ENCODE results near the gene ATP2A1. TPM values are rescaled to one million over a fixed set of nuclear protein-coding genes. Genes with fewer than 3 reads are reported as not detected.

The ATP2A1 gene
- total and polyA plus RNA-seq, 2 of the 13 experiments (the other 11 are each of a cell fraction or from before 2014, with no cell fraction given): 3.2 to 12.5 TPM

GRCh38 chr16:28865722-28866453, 12.4 kb upstream of the ATP2A1 start (continued):
- no peak for TF ChIP-seq ZNF18 (CRISPR knock-in tag; IDR thresholded peaks at IDR 0.05; ENCODE audit: insufficient replicate concordance)
- TF ChIP-seq ZNF577 (CRISPR knock-in tag; IDR thresholded peaks at IDR 0.05; ENCODE audit: borderline replicate concordance, low read depth): no peak
- no peak for TF ChIP-seq CEBPB (IDR thresholded peaks at IDR 0.05; ENCODE audit: borderline replicate concordance, low read depth, low read length)
- no peak for TF ChIP-seq HNRNPL (IDR thresholded peaks at IDR 0.05; ENCODE audit: low read depth, low read length)
- no peak for TF ChIP-seq ZNF138 (CRISPR knock-in tag; IDR thresholded peaks at IDR 0.05; ENCODE audit: low read depth)
- TF ChIP-seq MTERF4 (CRISPR knock-in tag; IDR thresholded peaks at IDR 0.05): no peak
- 0 out of 4 replicates have a peak, but pooled peaks of 1 of the 2 experiments have one; percentile 18 for TF ChIP-seq HMGXB4 (CRISPR knock-in tag; IDR thresholded peaks at IDR 0.05; ENCODE audit: borderline replicate concordance in 1 of 2, low read depth in 1 of 2)
- TF ChIP-seq CENPX (CRISPR knock-in tag; IDR thresholded peaks at IDR 0.05): no peak
- no peak for TF ChIP-seq LCORL (IDR thresholded peaks at IDR 0.05)
- TF ChIP-seq LCORL (CRISPR knock-in tag; IDR thresholded peaks at IDR 0.05): peak; percentile 79
- TF ChIP-seq SYNCRIP (IDR thresholded peaks at IDR 0.05; ENCODE audit: insufficient read depth, low read depth, low read length): no peak
- no peak for TF ChIP-seq ZNF615 (CRISPR knock-in tag; IDR thresholded peaks at IDR 0.05; ENCODE audit: borderline replicate concordance)
- TF ChIP-seq KLF11 (CRISPR knock-in tag; IDR thresholded peaks at IDR 0.05): no peak
- no peak for TF ChIP-seq STAT6 (CRISPR knock-in tag; IDR thresholded peaks at IDR 0.05; ENCODE audit: borderline replicate concordance)
- no peak for TF ChIP-seq FOXK2 (IDR thresholded peaks at IDR 0.05)
- TF ChIP-seq ZNF235 (CRISPR knock-in tag; IDR thresholded peaks at IDR 0.05; ENCODE audit: borderline replicate concordance): no peak
- no peak for TF ChIP-seq REXO4 (CRISPR knock-in tag; IDR thresholded peaks at IDR 0.05; ENCODE audit: borderline replicate concordance)
- TF ChIP-seq PTBP1 (IDR thresholded peaks at IDR 0.05; ENCODE audit: low read depth, low read length, poor library complexity, severe bottlenecking): no peak
- TF ChIP-seq ZNF589 (CRISPR knock-in tag; conservative IDR thresholded peaks at IDR 0.05): no peak
- TF ChIP-seq ATF7-NPFF (CRISPR knock-in tag; IDR thresholded peaks at IDR 0.05; ENCODE audit: low read depth): peak; percentile 62; the same call in 1 of the 2 replicates

All from HepG2 (cell line).